H1 (cell line): ENCODE measurements around the gene SYCE3. TPM values are rescaled to one million over a fixed set of nuclear protein-coding genes. Genes with fewer than 3 reads are reported as not detected.

Experiments used
- CTCF ChIA-PET: fragments of 300-600 bp; sonication (Branson Sonifier 250); formaldehyde crosslinking; loops from one replicate; lab custom pipeline; 2021; ENCODE audit not compliant: partially characterized antibody; lab: Charles Lee
- POLR2A ChIA-PET: fragments of 300-600 bp; sonication (Branson Sonifier 250); formaldehyde crosslinking; loops from one replicate; lab custom pipeline; 2021; ENCODE audit warnings: inconsistent platforms; ENCODE audit not compliant: partially characterized antibody; lab: Charles Lee
- DNase-seq, 2 experiments: peaks; one replicate each; pipeline versions ENCODE4 v3.0.0 to v3.0.0-alpha.2; 2010 to 2022; ENCODE audit warnings: low spot score in 2 of 2, low read depth in 1 of 2, mixed read lengths in 1 of 2
- FAIRE-seq: peaks from 2 replicates; lab custom pipeline; 2011; peaks lifted over from hg19 to GRCh38; lab: Jason Lieb, UNC
- H2AFZ ChIP-seq: 2 replicates; pipeline ENCODE4 v1.8.1; 2012; ENCODE audit warnings: low read length, inconsistent platforms
- H2AK5ac ChIP-seq: 2 replicates; pipeline ENCODE4 v1.6.1; 2013; ENCODE audit warnings: low read depth, low read length
- H2BK120ac ChIP-seq: replicated peaks from 2 replicates; pipeline ENCODE3; 2013; ENCODE audit warnings: low read depth, low read length, inconsistent platforms
- H2BK12ac ChIP-seq: 2 replicates; pipeline ENCODE4 v1.6.1; 2013; ENCODE audit warnings: low read depth, low read length
- H2BK15ac ChIP-seq: 2 replicates; pipeline ENCODE4 v1.6.1; 2013; ENCODE audit warnings: low read length
- H2BK20ac ChIP-seq: 2 replicates; pipeline ENCODE4 v1.6.1; 2013; ENCODE audit warnings: low read length
- H2BK5ac ChIP-seq: 2 replicates; pipeline ENCODE4 v1.6.1; 2013; ENCODE audit warnings: low read depth, low read length
- H3K14ac ChIP-seq: 2 replicates; pipeline ENCODE4 v1.6.1; 2013; ENCODE audit warnings: inconsistent platforms; ENCODE audit not compliant: insufficient read length
- H3K18ac ChIP-seq: 2 replicates; pipeline ENCODE4 v1.6.1; 2013; ENCODE audit warnings: low read length; ENCODE audit errors: extremely low read depth
- H3K23ac ChIP-seq: 2 replicates; pipeline ENCODE4 v1.6.1; 2013; ENCODE audit warnings: inconsistent platforms; ENCODE audit not compliant: insufficient read length
- H3K23me2 ChIP-seq: 2 replicates; pipeline ENCODE4 v1.6.1; 2013; ENCODE audit warnings: low read depth, low read length
- H3K27ac ChIP-seq: 2 replicates; pipeline ENCODE4 v1.6.1; 2011; ENCODE audit warnings: low read depth, low read length, inconsistent platforms
- H3K27me3 ChIP-seq, 4 experiments: replicated peaks in 1 of 4; 1 replicate in 1 of 4; 2 replicates in 3 of 4; pipeline versions ENCODE4 v1.6.1 to v1.8.1; 2011 to 2013; ENCODE audit warnings: low read length in 3 of 4, mild to moderate bottlenecking in 3 of 4, inconsistent platforms in 2 of 4, mixed read lengths in 2 of 4, moderate library complexity in 1 of 4; ENCODE audit not compliant: control insufficient read depth in 3 of 4, insufficient read depth in 3 of 4; ENCODE audit errors: extremely low read depth in 1 of 4
- H3K36me3 ChIP-seq, 4 experiments: 2 replicates each; pipeline versions ENCODE4 v1.6.1 to v1.8.1; 2011 to 2013; ENCODE audit warnings: mild to moderate bottlenecking in 4 of 4, low read length in 3 of 4, moderate library complexity in 2 of 4, control low read depth in 1 of 4, inconsistent platforms in 1 of 4; ENCODE audit not compliant: insufficient read depth in 4 of 4, control insufficient read depth in 2 of 4
- H3K4ac ChIP-seq: replicated peaks from 2 replicates; pipeline ENCODE3; 2013; ENCODE audit warnings: low read length, low read depth, mixed read lengths, inconsistent platforms; ENCODE audit not compliant: insufficient read length
- H3K4me1 ChIP-seq, 4 experiments: replicated peaks in 1 of 4; 1 replicate in 1 of 4; 2 replicates in 3 of 4; pipeline versions ENCODE4 v1.6.1 to v1.8.1; 2011 to 2013; ENCODE audit warnings: low read length in 3 of 4, inconsistent platforms in 2 of 4, mixed read lengths in 1 of 4; ENCODE audit not compliant: insufficient read depth in 4 of 4, control insufficient read depth in 3 of 4
- H3K4me2 ChIP-seq, 2 experiments: 2 replicates each; pipeline versions ENCODE4 v1.6.1 to v1.8.1; 2011 to 2013; ENCODE audit warnings: low read depth in 2 of 2, low read length in 2 of 2, control low read depth in 1 of 2, inconsistent platforms in 1 of 2, mild to moderate bottlenecking in 1 of 2; ENCODE audit not compliant: insufficient read depth in 1 of 2
- H3K4me3 ChIP-seq, 4 experiments: fragments of 200-600, 300-600 bp in 1 of 4; sonication (generic), shearing (Covaris generic), sonication (Bioruptor Twin) in 1 of 4; 2 replicates each; pipeline versions ENCODE4 v1.5.1 to v1.8.1; 2011 to 2016; ENCODE audit warnings: low read length in 4 of 4, low read depth in 3 of 4, control low read depth in 2 of 4, inconsistent platforms in 2 of 4, mild to moderate bottlenecking in 2 of 4, mixed read lengths in 1 of 4, moderate library complexity in 1 of 4; ENCODE audit not compliant: insufficient read depth in 2 of 4; ENCODE audit errors: extremely low read depth in 1 of 4
- H3K56ac ChIP-seq: replicated peaks from 2 replicates; pipeline ENCODE3; 2013; ENCODE audit warnings: low read depth, mild to moderate bottlenecking, mixed read lengths, low read length, inconsistent platforms; ENCODE audit not compliant: insufficient read length
- H3K79me1 ChIP-seq: 2 replicates; pipeline ENCODE4 v1.6.1; 2013; ENCODE audit warnings: low read depth, low read length, control low read depth
- H3K79me2 ChIP-seq, 2 experiments: 2 replicates each; pipeline versions ENCODE4 v1.6.1 to v1.8.1; 2012 to 2013; ENCODE audit warnings: low read length in 2 of 2, mild to moderate bottlenecking in 2 of 2, inconsistent platforms in 1 of 2; ENCODE audit not compliant: insufficient read depth in 2 of 2, control insufficient read depth in 1 of 2
- H3K9ac ChIP-seq, 4 experiments: replicated peaks in 1 of 4; 1 replicate in 1 of 4; 2 replicates in 3 of 4; pipeline versions ENCODE4 v1.6.1 to v1.8.1; 2011 to 2013; ENCODE audit warnings: low read depth in 3 of 4, low read length in 3 of 4, control low read depth in 2 of 4, mild to moderate bottlenecking in 2 of 4, moderate library complexity in 2 of 4, inconsistent platforms in 1 of 4; ENCODE audit errors: extremely low read depth in 1 of 4
- H3K9me3 ChIP-seq, 2 experiments: 2 replicates each; pipeline versions ENCODE4 v1.6.1 to v1.8.1; 2012 to 2013; ENCODE audit warnings: mild to moderate bottlenecking in 2 of 2, moderate library complexity in 2 of 2, control low read depth in 1 of 2, inconsistent platforms in 1 of 2, low read depth in 1 of 2, low read length in 1 of 2, mixed read lengths in 1 of 2; ENCODE audit not compliant: insufficient read depth in 2 of 2
- H4K20me1 ChIP-seq, 2 experiments: replicated peaks in 1 of 2; 2 replicates each; pipeline versions ENCODE3 to v1.8.1; 2011 to 2013; ENCODE audit warnings: inconsistent platforms in 2 of 2, low read length in 2 of 2, mild to moderate bottlenecking in 1 of 2; ENCODE audit not compliant: insufficient read depth in 2 of 2, control insufficient read depth in 1 of 2
- H4K5ac ChIP-seq: 2 replicates; pipeline ENCODE4 v1.6.1; 2013; ENCODE audit warnings: low read length, low read depth, mixed read lengths, inconsistent platforms; ENCODE audit not compliant: insufficient read length
- H4K8ac ChIP-seq: 2 replicates; pipeline ENCODE4 v1.8.0; 2013; ENCODE audit warnings: mild to moderate bottlenecking, moderate library complexity, low read length, inconsistent platforms; ENCODE audit not compliant: insufficient read depth; ENCODE audit errors: extremely low read depth
- H4K91ac ChIP-seq: replicated peaks from 2 replicates; pipeline ENCODE3; 2013; ENCODE audit warnings: low read length, mixed read lengths, inconsistent platforms; ENCODE audit not compliant: insufficient read length
- GTF2F1 ChIP-seq: IDR thresholded peaks from 2 replicates; pipeline ENCODE4 v1.6.1; 2012; ENCODE audit warnings: low read depth, low read length, improper control_type of control experiment, borderline replicate concordance
- HDAC2 ChIP-seq, 2 experiments: fragments of 300-600 bp in 1 of 2; sonication (generic) in 1 of 2; IDR thresholded peaks; 2 replicates each; pipeline ENCODE4 v1.6.1; 2011 to 2012; ENCODE audit warnings: low read depth in 2 of 2, low read length in 2 of 2, mild to moderate bottlenecking in 2 of 2, moderate library complexity in 2 of 2, borderline replicate concordance in 1 of 2, inconsistent platforms in 1 of 2
- NANOG ChIP-seq: IDR thresholded peaks from 2 replicates; pipeline ENCODE4 v1.6.1; 2011; ENCODE audit warnings: low read length, low read depth, mild to moderate bottlenecking, inconsistent platforms; ENCODE audit not compliant: insufficient read depth, poor library complexity, severe bottlenecking
- POLR2A ChIP-seq, 2 experiments: IDR thresholded peaks; 1 replicate in 1 of 2; 2 replicates in 1 of 2; pipeline ENCODE4 v1.6.1; 2011; ENCODE audit warnings: low read depth in 2 of 2, low read length in 2 of 2, mild to moderate bottlenecking in 2 of 2; ENCODE audit errors: control extremely low read depth in 1 of 2
- POLR2AphosphoS5 ChIP-seq: IDR thresholded peaks from 2 replicates; pipeline ENCODE4 v1.6.1; 2011; ENCODE audit warnings: low read depth, low read length
- YY1 ChIP-seq: IDR thresholded peaks from 2 replicates; pipeline ENCODE4 v1.6.1; 2011; ENCODE audit warnings: low read depth, mild to moderate bottlenecking, low read length
- ZNF274 ChIP-seq: IDR thresholded peaks from 2 replicates; pipeline ENCODE4 v1.7.0; 2012; ENCODE audit warnings: low read length, borderline replicate concordance; ENCODE audit errors: extremely low read depth
- WGBS, 2 experiments: shearing (Covaris generic) in 1 of 2; methylation state at CpG; one replicate each; pipeline versions ENCODE4 v1.1.6 to v1.1.7; 2013 to 2015; ENCODE audit warnings: low lambda C conversion rate in 2 of 2, mixed read lengths in 2 of 2, inconsistent platforms in 1 of 2, low coverage in 1 of 2, missing lambda C conversion rate in 1 of 2; ENCODE audit not compliant: insufficient replicate concordance in 2 of 2, insufficient coverage in 1 of 2, insufficient read length in 1 of 2; ENCODE audit errors: extremely low coverage in 1 of 2, missing lambda C conversion rate in 1 of 2; 5-methylcytosine and 5-hydroxymethylcytosine counted together
- polyA plus RNA-seq, 7 experiments: library from polyadenylated mRNA; depleted of rRNA in 3 of 7; stranded (reverse) in 5 of 7; unstranded in 2 of 7; fragments of >200 nt in 5 of 7; fragments of 200-250 nt in 2 of 7; gene quantifications; 1 replicate in 5 of 7; 2 replicates in 1 of 7; 4 replicates in 1 of 7; pipeline versions ENCODE4 v1.2.1 to v1.2.3, GENCODE V29; 2011 to 2013; ENCODE audit warnings: missing spikeins in 2 of 7, mixed read lengths in 2 of 7
- total RNA-seq: library from RNA; stranded (reverse); fragmentation: NEBNext Ultra II Directional; extraction: Animal tissue kit (Norgen Biotek cat#: 25700); gene quantifications from 2 replicates; pipeline ENCODE4 v1.2.1, GENCODE V29; 2021
- TF ChIP-seq, protein P1 (sequence below): IDR thresholded peaks from 2 replicates; pipeline ENCODE4 v1.6.1; 2011; ENCODE audit warnings: low read depth, mild to moderate bottlenecking, low read length; ENCODE audit not compliant: insufficient read depth
- TF ChIP-seq, protein P2 (sequence below), 3 experiments: IDR thresholded peaks; 1 replicate in 2 of 3; 2 replicates in 1 of 3; pipeline versions ENCODE4 v1.5.1 to v1.6.1; 2011; ENCODE audit warnings: low read length in 3 of 3, mild to moderate bottlenecking in 3 of 3, inconsistent platforms in 2 of 3, low read depth in 1 of 3, moderate library complexity in 1 of 3; ENCODE audit not compliant: insufficient read depth in 1 of 3; ENCODE audit errors: control extremely low read depth in 1 of 3

The SYCE3 gene
- total and polyA plus RNA-seq, 2 of the 8 experiments (the other 6 are each of a cell fraction or from before 2014, with no cell fraction given), result 1.9 TPM; not detected in 1

DNA sequence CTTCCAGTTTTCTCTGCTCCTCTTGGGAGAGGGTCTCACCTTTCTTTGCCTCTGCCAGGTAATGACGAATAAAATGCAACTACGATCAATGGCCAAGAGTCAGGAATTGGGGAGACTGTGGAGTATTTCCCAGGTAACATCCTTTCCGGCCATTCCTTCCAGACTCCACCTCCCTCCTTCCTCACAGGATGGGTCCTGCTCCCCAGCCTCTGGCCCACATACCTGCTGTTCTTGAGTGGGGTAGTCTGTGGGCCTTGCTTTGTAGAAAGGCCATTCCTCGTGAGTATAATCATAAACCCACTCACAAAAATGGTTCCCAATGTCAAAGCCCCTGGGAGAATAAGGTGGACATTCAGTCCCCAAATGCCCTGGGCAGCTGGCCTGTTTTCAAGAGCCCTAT, 17.0 kb upstream of the SYCE3 start:
- H3K56ac ChIP-seq, result no peak overlapping the region
- H3K79me1 ChIP-seq, result peaks cover 7% of the 10 kb centered on the region; the same call in 1 of the 2 replicates
- WGBS, 2 experiments, result 87% methylated on average over 4 of the region's 4 CpGs; no CpG with 5 or more reads in 1 of the 2 experiments
- H2BK15ac ChIP-seq, result no peak overlapping the region
- no peak overlapping the region for H3K14ac ChIP-seq
- no peak overlapping the region for H3K4ac ChIP-seq
- H2BK12ac ChIP-seq, result no peak overlapping the region
- H3K27ac ChIP-seq, result no peak overlapping the region
- CTCF ChIA-PET, result interaction anchor here (2.1 to 4.5 kb wide), 2 partner anchors 32 to 120 kb away, joined by 9 to 23 read pairs; no protein-coding TSS in a partner anchor
- POLR2A ChIA-PET, result interaction anchor here (1.3 to 1.6 kb wide), 2 partner anchors 10 to 32 kb away, joined by 4 to 8 read pairs; no protein-coding TSS in a partner anchor
- no peak for FAIRE-seq
- H3K36me3 ChIP-seq, result peaks cover 0 to 13% (median 4%) of the 10 kb centered on the region in 4 experiments; a peak in 5 of 8 replicates
- no peak overlapping the region for H2BK5ac ChIP-seq
- no peak overlapping the region for H4K91ac ChIP-seq
- no peak overlapping the region for H2BK20ac ChIP-seq
- no peak overlapping the region for H4K5ac ChIP-seq
- H3K9ac ChIP-seq, result no peak overlapping the region
- DNase-seq, result no peak
- no peak overlapping the region for H2BK120ac ChIP-seq
- no peak overlapping the region for H2AK5ac ChIP-seq
- TF ChIP-seq POLR2AphosphoS5, result no peak
- no peak for TF ChIP-seq HDAC2 (IDR thresholded peaks at IDR 0.05; ENCODE audit: borderline replicate concordance in 1 of 2, low read depth in 2 of 2, low read length in 2 of 2)
- no peak for TF ChIP-seq ZNF274
- no peak for TF ChIP-seq YY1
- TF ChIP-seq NANOG, result no peak
- no peak for TF ChIP-seq GTF2F1
- TF ChIP-seq, protein P1, sequence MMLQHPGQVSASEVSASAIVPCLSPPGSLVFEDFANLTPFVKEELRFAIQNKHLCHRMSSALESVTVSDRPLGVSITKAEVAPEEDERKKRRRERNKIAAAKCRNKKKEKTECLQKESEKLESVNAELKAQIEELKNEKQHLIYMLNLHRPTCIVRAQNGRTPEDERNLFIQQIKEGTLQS, result no peak
- no peak for TF ChIP-seq POLR2A (IDR thresholded peaks at IDR 0.05; ENCODE audit: control extremely low read depth in 1 of 2, low read depth in 2 of 2, low read length in 2 of 2)
- TF ChIP-seq, protein P2, sequence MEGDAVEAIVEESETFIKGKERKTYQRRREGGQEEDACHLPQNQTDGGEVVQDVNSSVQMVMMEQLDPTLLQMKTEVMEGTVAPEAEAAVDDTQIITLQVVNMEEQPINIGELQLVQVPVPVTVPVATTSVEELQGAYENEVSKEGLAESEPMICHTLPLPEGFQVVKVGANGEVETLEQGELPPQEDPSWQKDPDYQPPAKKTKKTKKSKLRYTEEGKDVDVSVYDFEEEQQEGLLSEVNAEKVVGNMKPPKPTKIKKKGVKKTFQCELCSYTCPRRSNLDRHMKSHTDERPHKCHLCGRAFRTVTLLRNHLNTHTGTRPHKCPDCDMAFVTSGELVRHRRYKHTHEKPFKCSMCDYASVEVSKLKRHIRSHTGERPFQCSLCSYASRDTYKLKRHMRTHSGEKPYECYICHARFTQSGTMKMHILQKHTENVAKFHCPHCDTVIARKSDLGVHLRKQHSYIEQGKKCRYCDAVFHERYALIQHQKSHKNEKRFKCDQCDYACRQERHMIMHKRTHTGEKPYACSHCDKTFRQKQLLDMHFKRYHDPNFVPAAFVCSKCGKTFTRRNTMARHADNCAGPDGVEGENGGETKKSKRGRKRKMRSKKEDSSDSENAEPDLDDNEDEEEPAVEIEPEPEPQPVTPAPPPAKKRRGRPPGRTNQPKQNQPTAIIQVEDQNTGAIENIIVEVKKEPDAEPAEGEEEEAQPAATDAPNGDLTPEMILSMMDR (IDR thresholded peaks at IDR 0.05; ENCODE audit: control extremely low read depth in 1 of 3, insufficient read depth in 1 of 3, low read depth in 1 of 3, low read length in 3 of 3), result no peak
- H3K9me3 ChIP-seq, result no peaks in the 10 kb centered on the region
- peaks cover 4 to 13% (median 6%) of the 10 kb centered on the region in 4 experiments for H3K4me1 ChIP-seq
- H3K23me2 ChIP-seq, result peaks cover 10% of the 10 kb centered on the region; the same call in 1 of the 2 replicates
- no peak overlapping the region for H3K4me3 ChIP-seq
- H4K20me1 ChIP-seq, result peaks cover 3% of the 10 kb centered on the region in 2 experiments
- H4K8ac ChIP-seq, result no peak overlapping the region
- no peak overlapping the region for H3K18ac ChIP-seq
- H2AFZ ChIP-seq, result no peak overlapping the region
- H3K27me3 ChIP-seq, result no peaks in the 10 kb centered on the region
- peaks cover 0 to 7% of the 10 kb centered on the region in 2 experiments; a peak in 1 of 4 replicates for H3K79me2 ChIP-seq
- H3K23ac ChIP-seq, result no peak overlapping the region
- no peak overlapping the region for H3K4me2 ChIP-seq
